SK-N-SH (cell line): ENCODE results near the gene KIRREL2. TPM values are rescaled to one million over a fixed set of nuclear protein-coding genes. Genes with fewer than 3 reads are reported as not detected.
A peak's percentile ranks its signal among the peaks of the same experiment; 100 is the strongest.

Source experiments
- CTCF ChIA-PET: fragments of 300-600, 350-600 bp; formaldehyde crosslinking; extraction: SDS; loops from one replicate; lab custom pipeline; 2021; lab: Yijun Ruan, JAX
- POLR2A ChIA-PET: fragments of 350-600 bp; sonication (Branson Sonifier 250); formaldehyde crosslinking; extraction: SDS; loops from one replicate; lab custom pipeline; 2020; ENCODE audit warnings: antibody characterized with exemption, inconsistent platforms; lab: Yijun Ruan, JAX
- DNase-seq: peaks from one replicate; pipeline ENCODE4 v3.0.0; 2012
- H2AFZ ChIP-seq: fragments of 200-600 bp; sonication (generic); 2 replicates; pipeline ENCODE4 v1.8.1; 2016; ENCODE audit warnings: antibody characterized with exemption, mild to moderate bottlenecking, low read depth
- H3F3A ChIP-seq: fragments of 200-600 bp; sonication (generic); replicated peaks from 2 replicates; pipeline ENCODE3; 2016; ENCODE audit warnings: antibody characterized with exemption, mild to moderate bottlenecking; ENCODE audit not compliant: insufficient read depth
- H3K27ac ChIP-seq, 2 experiments: fragments of 200-500 bp in 1 of 2; fragments of 200-600 bp in 1 of 2; sonication (Bioruptor generic) in 1 of 2; sonication (generic), shearing (Covaris generic) in 1 of 2; 2 replicates each; pipeline versions ENCODE4 v1.5.1 to v1.6.1; 2014 to 2016; ENCODE audit warnings: low read depth in 2 of 2, inconsistent platforms in 1 of 2, low read length in 1 of 2, mild to moderate bottlenecking in 1 of 2, mixed read lengths in 1 of 2
- H3K27me3 ChIP-seq: fragments of 200-600 bp; sonication (generic), shearing (Covaris generic); 2 replicates; pipeline ENCODE4 v1.6.1; 2016; ENCODE audit warnings: mixed run types; ENCODE audit not compliant: insufficient read depth
- H3K36me3 ChIP-seq, 2 experiments: fragments of 200-500 bp in 1 of 2; fragments of 200-600 bp in 1 of 2; sonication (Bioruptor generic) in 1 of 2; sonication (generic) in 1 of 2; replicated peaks in 1 of 2; 2 replicates each; pipeline versions ENCODE3 to v1.5.1; 2014 to 2016; ENCODE audit warnings: low read length in 1 of 2, mild to moderate bottlenecking in 1 of 2; ENCODE audit not compliant: insufficient read depth in 2 of 2, control insufficient read depth in 1 of 2
- H3K4me1 ChIP-seq, 2 experiments: fragments of 200-500 bp in 1 of 2; fragments of 200-600 bp in 1 of 2; sonication (Bioruptor generic) in 1 of 2; sonication (generic), shearing (Covaris generic) in 1 of 2; 2 replicates each; pipeline versions ENCODE4 v1.5.1 to v1.6.1; 2014 to 2016; ENCODE audit warnings: low read depth in 1 of 2, low read length in 1 of 2, mixed run types in 1 of 2; ENCODE audit not compliant: insufficient read depth in 2 of 2, control insufficient read depth in 1 of 2
- H3K4me2 ChIP-seq: fragments of 200-600 bp; sonication (generic), shearing (Covaris generic); 2 replicates; pipeline ENCODE4 v1.6.1; 2017; ENCODE audit warnings: mixed run types
- H3K4me3 ChIP-seq, 2 experiments: fragments of 200-500 bp in 1 of 2; fragments of 200-600 bp in 1 of 2; sonication (Bioruptor generic) in 1 of 2; sonication (generic), shearing (Covaris generic) in 1 of 2; 2 replicates each; pipeline versions ENCODE4 v1.5.1 to v1.8.1; 2014 to 2016; ENCODE audit warnings: low read depth in 2 of 2, inconsistent platforms in 1 of 2, low read length in 1 of 2, mild to moderate bottlenecking in 1 of 2, mixed read lengths in 1 of 2, moderate library complexity in 1 of 2
- H3K79me2 ChIP-seq: fragments of 200-600 bp; sonication (generic); 2 replicates; pipeline ENCODE4 v1.8.1; 2017; ENCODE audit warnings: mild to moderate bottlenecking; ENCODE audit not compliant: insufficient read depth
- H3K9ac ChIP-seq: fragments of 200-600 bp; sonication (generic); 2 replicates; pipeline ENCODE4 v1.6.1; 2017; ENCODE audit warnings: mixed run types
- H3K9me2 ChIP-seq: fragments of 200-600 bp; sonication (generic); 2 replicates; pipeline ENCODE4 v1.6.1; 2017; ENCODE audit warnings: mixed run types
- H3K9me3 ChIP-seq: fragments of 200-600 bp; sonication (generic); 2 replicates; pipeline ENCODE4 v1.6.1; 2017; ENCODE audit warnings: mixed run types, mild to moderate bottlenecking, moderate library complexity
- H4K20me1 ChIP-seq: fragments of 200-600 bp; sonication (generic); 2 replicates; pipeline ENCODE4 v1.6.1; 2017; ENCODE audit warnings: mild to moderate bottlenecking, mixed run types; ENCODE audit not compliant: insufficient read depth
- EZH2phosphoT487 ChIP-seq: fragments of 200-600 bp; sonication (generic); IDR thresholded peaks from 2 replicates; pipeline ENCODE4 v1.6.1; 2017; ENCODE audit warnings: low read depth, mixed run types, mild to moderate bottlenecking, antibody characterized with exemption, moderate library complexity, borderline replicate concordance
- FOSL2 ChIP-seq: IDR thresholded peaks from 2 replicates; pipeline ENCODE4 v1.4.0; 2012; ENCODE audit warnings: low read depth, mild to moderate bottlenecking, moderate library complexity, borderline replicate concordance
- FOXJ3 ChIP-seq: sonication (generic); formaldehyde crosslinking; IDR thresholded peaks from 2 replicates; pipeline ENCODE4 v1.5.1; 2020; ENCODE audit warnings: mild to moderate bottlenecking, missing genetic modification reagents
- GABPA ChIP-seq: IDR thresholded peaks from 2 replicates; pipeline ENCODE4 v1.4.0; 2012; ENCODE audit warnings: low read depth, mild to moderate bottlenecking
- MAX ChIP-seq: IDR thresholded peaks from 2 replicates; pipeline ENCODE4 v1.4.0; 2012; ENCODE audit warnings: low read depth
- MEF2A ChIP-seq: IDR thresholded peaks from 2 replicates; pipeline ENCODE4 v1.4.0; 2012; ENCODE audit warnings: low read depth, borderline replicate concordance
- MXI1 ChIP-seq: IDR thresholded peaks from 2 replicates; pipeline ENCODE4 v1.6.1; 2012; ENCODE audit warnings: mild to moderate bottlenecking, low read depth, low read length, improper control_type of control experiment
- NRF1 ChIP-seq: IDR thresholded peaks from 2 replicates; pipeline ENCODE4 v1.6.1; 2012; ENCODE audit warnings: low read depth, mild to moderate bottlenecking, low read length
- PBX3 ChIP-seq: IDR thresholded peaks from 2 replicates; pipeline ENCODE4; 2012
- RAD21 ChIP-seq: IDR thresholded peaks from 2 replicates; pipeline ENCODE4 v1.6.1; 2012; ENCODE audit warnings: mild to moderate bottlenecking, low read length
- REST ChIP-seq: IDR thresholded peaks from 2 replicates; pipeline ENCODE4 v1.6.1; 2012; ENCODE audit warnings: mild to moderate bottlenecking, low read depth, low read length, moderate library complexity
- RFX5 ChIP-seq: IDR thresholded peaks from 2 replicates; pipeline ENCODE4 v1.6.1; 2012; ENCODE audit warnings: mild to moderate bottlenecking, improper control_type of control experiment, low read length
- RXRA ChIP-seq: IDR thresholded peaks from 2 replicates; pipeline ENCODE4 v1.4.0; 2012; ENCODE audit warnings: low read depth, mild to moderate bottlenecking, borderline replicate concordance
- SIN3A ChIP-seq: IDR thresholded peaks from 2 replicates; pipeline ENCODE4 v1.6.1; 2012; ENCODE audit warnings: low read depth, mild to moderate bottlenecking, low read length, moderate library complexity, borderline replicate concordance
- TEAD4 ChIP-seq: IDR thresholded peaks from 2 replicates; pipeline ENCODE4 v1.4.0; 2012; ENCODE audit warnings: mild to moderate bottlenecking, borderline replicate concordance; ENCODE audit not compliant: insufficient read depth
- WGBS: methylation state at CpG from one replicate; pipeline ENCODE4 v1.1.6; 2017; ENCODE audit warnings: low lambda C conversion rate; 5-methylcytosine and 5-hydroxymethylcytosine counted together
- polyA plus RNA-seq, 3 experiments: library from polyadenylated mRNA; depleted of rRNA; stranded (reverse); fragments of >200 nt; gene quantifications; 2 replicates each; pipeline ENCODE4 v1.2.3, GENCODE V29; 2012
- TF ChIP-seq, protein P1 (sequence below): fragments of 150-350 bp; IDR thresholded peaks from 2 replicates; pipeline ENCODE4 v1.6.1; 2017; ENCODE audit warnings: antibody characterized with exemption, low read length, low read depth, borderline replicate concordance
- TF ChIP-seq, protein P2 (sequence below): IDR thresholded peaks from 2 replicates; pipeline ENCODE4 v1.4.0; 2012; ENCODE audit warnings: low read depth, borderline replicate concordance

Gene KIRREL2
- polyA plus RNA-seq, 1 of the 3 experiments (the other 2 are of a cell fraction), result 0.21 TPM

DNA sequence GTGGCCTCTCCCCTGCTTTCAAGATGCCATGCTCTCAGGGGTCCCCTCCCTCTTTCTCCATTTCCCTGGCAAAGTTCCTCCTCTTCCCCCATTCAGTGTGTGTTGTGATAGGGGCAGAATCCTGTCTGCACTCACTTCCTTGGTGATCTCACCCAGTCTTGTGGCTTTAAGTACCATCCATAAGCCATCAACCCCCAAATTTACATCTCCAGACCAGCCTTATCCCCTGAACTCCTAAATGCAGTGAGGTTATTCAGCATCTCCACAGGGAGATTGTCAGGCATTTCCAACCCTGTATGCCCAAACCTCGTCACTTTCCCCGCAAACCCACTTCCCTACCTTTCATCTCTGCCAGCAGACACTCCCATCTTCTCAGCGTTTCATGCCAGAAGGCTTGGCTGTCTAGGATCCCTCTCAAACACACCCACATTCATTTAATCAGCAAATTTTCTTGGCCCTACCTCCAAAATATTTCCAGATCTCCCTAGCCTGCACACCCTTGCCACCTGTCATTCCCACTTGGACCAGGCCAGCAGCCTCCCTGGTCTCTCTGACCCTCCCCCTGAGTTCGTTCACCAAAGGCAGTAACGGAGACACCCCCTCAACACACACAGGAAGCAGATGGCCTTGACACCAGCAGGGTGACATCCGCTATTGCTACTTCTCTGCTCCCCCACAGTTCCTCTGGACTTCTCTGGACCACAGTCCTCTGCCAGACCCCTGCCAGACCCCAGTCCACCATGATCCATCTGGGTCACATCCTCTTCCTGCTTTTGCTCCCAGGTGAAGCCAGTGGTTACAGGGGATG is 45.3 kb downstream of the KIRREL2 start, which contains the start of gene HCST:
Gene HCST, plus strand, starts transcription at position 676 of the 808 bp plus-strand sequence. Its CDS starts 65 bp downstream, at position 741.
- no peak for DNase-seq
- H3K4me3 ChIP-seq, result no peak within 1 kb of the TSS
- H3K27ac ChIP-seq, result peak within 1 kb of the TSS in 1 of 2 experiments; percentile 54; a peak in 2 of 4 replicates
- ChIA-PET POLR2A (no interaction called here), CTCF (no interaction called here)
- H3K4me2 ChIP-seq, result peak within 1 kb of the TSS; percentile 100
- no peak for TF ChIP-seq MAX
- TF ChIP-seq RAD21, result no peak
- TF ChIP-seq GABPA, result no peak
- TF ChIP-seq PBX3, result no peak
- TF ChIP-seq, protein P1, sequence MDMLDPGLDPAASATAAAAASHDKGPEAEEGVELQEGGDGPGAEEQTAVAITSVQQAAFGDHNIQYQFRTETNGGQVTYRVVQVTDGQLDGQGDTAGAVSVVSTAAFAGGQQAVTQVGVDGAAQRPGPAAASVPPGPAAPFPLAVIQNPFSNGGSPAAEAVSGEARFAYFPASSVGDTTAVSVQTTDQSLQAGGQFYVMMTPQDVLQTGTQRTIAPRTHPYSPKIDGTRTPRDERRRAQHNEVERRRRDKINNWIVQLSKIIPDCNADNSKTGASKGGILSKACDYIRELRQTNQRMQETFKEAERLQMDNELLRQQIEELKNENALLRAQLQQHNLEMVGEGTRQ, result no peak
- TF ChIP-seq EZH2phosphoT487, result no peak
- no peak for TF ChIP-seq RXRA
- no peak for TF ChIP-seq FOSL2
- no peak for TF ChIP-seq RFX5
- no peaks in the 10 kb centered on the region for H3K9me3 ChIP-seq
- no peaks in the 10 kb centered on the region for H3K27me3 ChIP-seq
- 71% methylated on average over 6 of the region's 6 CpGs for WGBS
- no peaks in the 10 kb centered on the region for H4K20me1 ChIP-seq
- peaks cover 11% of the 10 kb centered on the region; the same call in 1 of the 2 replicates for H3K79me2 ChIP-seq
- peaks cover 8 to 22% of the 10 kb centered on the region in 2 experiments; a peak in 3 of 4 replicates for H3K4me1 ChIP-seq
- no peak within 1 kb of the TSS for H3K9ac ChIP-seq
- H2AFZ ChIP-seq, result peak within 1 kb of the TSS; percentile 51; the same call in 1 of the 2 replicates
- H3K9me2 ChIP-seq, result no peaks in the 10 kb centered on the region
- peaks cover 10% of the 10 kb centered on the region for H3F3A ChIP-seq
- H3K36me3 ChIP-seq, result no peaks in the 10 kb centered on the region

DNA sequence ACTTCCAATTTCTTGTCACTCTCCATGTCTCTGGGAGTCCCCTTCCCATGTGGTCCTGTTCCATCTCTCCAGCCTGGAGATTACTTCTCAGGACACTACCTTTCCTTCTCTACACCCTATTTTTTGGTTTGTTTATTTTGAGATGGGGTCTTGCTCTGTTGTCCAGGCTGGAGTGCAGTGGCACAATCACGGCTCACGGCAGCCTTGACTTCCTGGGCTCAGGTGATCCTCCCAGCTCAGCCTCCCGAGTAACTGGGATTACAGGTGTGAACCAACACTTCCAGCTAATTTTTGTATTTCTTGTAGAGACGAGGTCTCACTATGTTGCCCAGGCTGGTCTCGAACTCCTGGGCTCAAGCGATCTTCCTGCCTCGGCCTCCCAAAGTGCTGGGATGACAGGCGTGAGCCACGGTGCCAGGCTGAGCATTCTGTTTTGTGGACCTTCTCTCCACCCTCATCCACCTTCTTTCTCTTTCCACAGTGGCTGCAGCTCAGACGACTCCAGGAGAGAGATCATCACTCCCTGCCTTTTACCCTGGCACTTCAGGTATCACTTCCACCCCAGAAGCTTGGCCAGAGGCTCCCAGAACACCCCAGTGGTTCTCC is 46.3 kb downstream of the KIRREL2 start:
- Histone ChIP-seq H3F3A (peaks cover 10% of the 10 kb centered on the region), H3K4me1 (peaks cover 8 to 22% of the 10 kb centered on the region in 2 experiments; a peak in 3 of 4 replicates), H3K4me3 (no peak overlapping the region), H4K20me1 (no peaks in the 10 kb centered on the region), H3K27me3 (no peaks in the 10 kb centered on the region), H3K9me2 (no peaks in the 10 kb centered on the region), H3K79me2 (peaks cover 11% of the 10 kb centered on the region; the same call in 1 of the 2 replicates), H2AFZ (no peak overlapping the region), H3K9me3 (no peaks in the 10 kb centered on the region), H3K9ac (no peak overlapping the region), H3K36me3 (no peaks in the 10 kb centered on the region), H3K27ac (no peak overlapping the region), H3K4me2 (0 out of 2 replicates have a peak overlapping the region, but pooled peaks have one; percentile 24)
- ChIA-PET CTCF (no interaction called here), POLR2A (no interaction called here)
- DNase-seq, result no peak
- WGBS, result 82% methylated on average over 10 of the region's 10 CpGs
- no peak for TF ChIP-seq MEF2A
- TF ChIP-seq, protein P2, sequence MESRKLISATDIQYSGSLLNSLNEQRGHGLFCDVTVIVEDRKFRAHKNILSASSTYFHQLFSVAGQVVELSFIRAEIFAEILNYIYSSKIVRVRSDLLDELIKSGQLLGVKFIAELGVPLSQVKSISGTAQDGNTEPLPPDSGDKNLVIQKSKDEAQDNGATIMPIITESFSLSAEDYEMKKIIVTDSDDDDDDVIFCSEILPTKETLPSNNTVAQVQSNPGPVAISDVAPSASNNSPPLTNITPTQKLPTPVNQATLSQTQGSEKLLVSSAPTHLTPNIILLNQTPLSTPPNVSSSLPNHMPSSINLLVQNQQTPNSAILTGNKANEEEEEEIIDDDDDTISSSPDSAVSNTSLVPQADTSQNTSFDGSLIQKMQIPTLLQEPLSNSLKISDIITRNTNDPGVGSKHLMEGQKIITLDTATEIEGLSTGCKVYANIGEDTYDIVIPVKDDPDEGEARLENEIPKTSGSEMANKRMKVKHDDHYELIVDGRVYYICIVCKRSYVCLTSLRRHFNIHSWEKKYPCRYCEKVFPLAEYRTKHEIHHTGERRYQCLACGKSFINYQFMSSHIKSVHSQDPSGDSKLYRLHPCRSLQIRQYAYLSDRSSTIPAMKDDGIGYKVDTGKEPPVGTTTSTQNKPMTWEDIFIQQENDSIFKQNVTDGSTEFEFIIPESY, result no peak
- TF ChIP-seq REST, result no peak
- no peak for TF ChIP-seq FOXJ3 (CRISPR knock-in tag)
- TF ChIP-seq MXI1, result no peak
- TF ChIP-seq NRF1, result no peak
- no peak for TF ChIP-seq TEAD4
- no peak for TF ChIP-seq SIN3A
